HFF-Myc (cell line): ENCODE results near the gene THADA.

Experiments
- DNase-seq: peaks from one replicate; pipeline ENCODE4 v3.0.0-alpha.2; 2011; ENCODE audit warnings: low read depth; ENCODE audit errors: extremely low read depth
- H3K4me3 ChIP-seq: replicated peaks from 2 replicates; pipeline ENCODE4 v1.5.1; 2011; ENCODE audit warnings: low read depth, mild to moderate bottlenecking, control low read depth, low read length
- CTCF ChIP-seq: IDR thresholded peaks from 2 replicates; pipeline ENCODE4 v1.5.1; 2012; ENCODE audit warnings: mild to moderate bottlenecking, low read depth, low read length, control low read depth; ENCODE audit errors: missing control alignments

THADA gene

GRCh38 chr2:43332653-43333052, 263.2 kb downstream of the THADA start:
- no peak overlapping the region for H3K4me3 ChIP-seq
- TF ChIP-seq CTCF: no peak
- no peak for DNase-seq

DNA sequence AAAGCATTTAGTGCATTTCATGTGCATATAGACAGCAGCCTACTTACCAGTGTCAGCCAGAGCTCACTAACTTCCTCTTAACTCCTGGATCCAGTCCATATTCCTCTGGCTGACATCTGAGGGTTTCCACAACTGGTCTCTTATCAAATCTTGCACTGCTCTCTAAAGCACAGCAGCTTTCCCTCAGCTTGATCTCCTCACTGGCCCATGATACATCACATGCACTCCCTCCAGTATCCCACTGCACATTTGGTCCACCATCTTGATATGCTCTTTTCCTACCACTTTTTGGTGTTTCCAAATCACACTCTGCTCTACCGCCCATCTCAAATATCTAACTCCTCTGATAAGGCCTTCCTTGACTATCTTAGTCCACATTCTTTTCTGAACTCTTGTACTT, 264.4 kb downstream of the THADA start:
- TF ChIP-seq CTCF: no peak
- no peak for DNase-seq
- no peak overlapping the region for H3K4me3 ChIP-seq

DNA sequence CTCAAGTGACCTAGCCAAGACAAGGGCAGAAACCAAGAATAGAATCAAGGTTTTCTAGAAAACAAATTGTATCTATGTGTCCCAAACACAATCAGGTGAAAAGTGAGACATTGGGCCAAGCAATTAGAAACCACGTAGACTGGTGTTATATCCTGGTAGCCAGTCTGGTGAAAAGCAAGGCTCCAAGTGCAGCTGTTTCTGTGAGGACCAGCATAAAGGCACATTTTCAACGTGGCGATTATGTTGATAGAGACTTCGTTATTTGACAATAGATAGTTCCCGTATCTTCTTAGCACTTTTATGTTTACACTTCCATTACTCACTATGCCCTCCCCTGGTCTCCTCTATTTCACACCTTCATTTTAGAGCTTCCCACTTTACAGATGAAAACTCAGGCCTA, 266.2 kb downstream of the THADA start:
- DNase-seq: no peak
- no peak overlapping the region for H3K4me3 ChIP-seq
- no peak for TF ChIP-seq CTCF

- no peak overlapping the region for H3K4me3 ChIP-seq
- no peak for DNase-seq
- no peak for TF ChIP-seq CTCF
These were observed 267.0 kb downstream of the THADA start for GRCh38 chr2:43328832-43329231.

GRCh38 chr2:43328133-43328532, 267.7 kb downstream of the THADA start:
- no peak overlapping the region for H3K4me3 ChIP-seq
- DNase-seq: no peak
- TF ChIP-seq CTCF: no peak

DNA sequence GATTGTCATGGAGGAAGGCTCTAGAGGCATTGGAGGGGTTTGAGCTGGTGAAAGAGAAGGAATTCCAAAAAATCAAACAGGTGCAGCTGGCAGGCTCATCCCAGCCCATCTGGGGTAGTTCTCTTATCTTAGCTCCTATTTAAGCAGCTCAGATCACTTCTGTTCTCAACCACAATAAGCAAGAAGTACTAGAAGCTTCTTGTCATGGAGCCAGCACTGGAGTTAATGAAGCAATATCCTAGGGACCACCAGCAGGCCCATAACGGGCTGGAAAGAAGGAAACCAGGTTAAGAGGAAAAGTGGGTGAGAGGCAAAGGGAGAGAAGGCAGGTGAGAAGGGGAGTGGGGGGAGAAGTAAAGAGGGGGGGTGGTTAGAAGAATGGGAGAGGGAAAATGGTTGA, 268.7 kb downstream of the THADA start:
- TF ChIP-seq CTCF: no peak
- no peak for DNase-seq

DNA sequence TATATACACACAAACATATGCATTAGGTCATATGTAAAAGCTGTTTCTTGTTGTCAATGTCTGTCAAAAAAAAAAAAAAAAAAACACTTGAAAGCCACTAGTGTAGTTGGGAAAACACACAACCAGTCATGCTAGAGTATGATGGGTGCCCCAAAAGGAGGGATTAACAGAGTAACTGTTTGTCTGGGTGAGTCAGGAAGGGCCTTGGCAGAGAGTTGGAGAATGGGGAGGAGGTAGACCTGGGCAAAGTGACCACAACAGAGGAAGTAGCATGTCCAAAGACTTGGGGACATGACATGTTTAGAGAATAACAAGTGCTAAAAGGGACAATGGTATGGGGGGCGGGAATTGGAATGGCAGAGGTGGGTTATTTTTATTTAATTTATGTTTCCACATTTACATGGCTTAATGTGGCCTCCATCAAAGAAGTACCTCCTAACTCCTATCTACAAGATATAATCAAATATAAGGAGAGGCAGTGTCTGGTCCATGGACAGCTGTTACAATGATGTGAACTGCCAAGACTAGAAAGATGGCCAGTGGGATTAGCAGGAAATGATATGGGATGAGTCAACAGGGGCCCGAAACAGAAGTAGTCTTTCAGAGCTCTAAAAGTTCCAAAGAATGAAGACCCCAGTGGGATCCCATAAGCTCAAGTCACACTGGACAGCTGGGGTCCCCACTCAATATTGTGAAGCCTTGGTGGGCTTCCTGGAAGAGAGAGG, 269.6 kb downstream of the THADA start:
- H3K4me3 ChIP-seq: no peak overlapping the region
- no peak for TF ChIP-seq CTCF
- DNase-seq: no peak

More for the DNA sequence above, 268.7 kb downstream of the THADA start:
- no peak overlapping the region for H3K4me3 ChIP-seq
